ENCODE results near the gene SNTB2. TPM values are rescaled to one million over a fixed set of nuclear protein-coding genes. Genes with fewer than 3 reads are reported as not detected.

SNTB2 gene
- total RNA-seq, 1 donor from 2014 or later: 36.1 TPM

GRCh38 chr16:69191136-69191535 is 4.2 kb downstream of the SNTB2 start:
- no peak for ATAC-seq
- H3K27ac ChIP-seq: no peak overlapping the region
- no peak overlapping the region for H3K4me3 ChIP-seq
- no peaks in the 10 kb centered on the region for H3K36me3 ChIP-seq
- intact Hi-C loops (cut with DNase I): no loop called here
- no peak for DNase-seq
- peaks cover 49% of the 10 kb centered on the region for H3K4me1 ChIP-seq
- no peaks in the 10 kb centered on the region for H3K27me3 ChIP-seq (ENCODE audit: low read depth)
- no peak for TF ChIP-seq CTCF (IDR thresholded peaks at IDR 0.05)
- no peaks in the 10 kb centered on the region for H3K9me3 ChIP-seq

- ATAC-seq: no peak
- no peak for TF ChIP-seq CTCF (IDR thresholded peaks at IDR 0.05)
- Histone ChIP-seq H3K27ac (no peak overlapping the region), H3K36me3 (no peaks in the 10 kb centered on the region), H3K9me3 (no peaks in the 10 kb centered on the region), H3K4me3 (no peak overlapping the region), H3K27me3 (ENCODE audit: low read depth) (no peaks in the 10 kb centered on the region), H3K4me1 (peaks cover 41% of the 10 kb centered on the region)
- intact Hi-C loops (cut with DNase I): no loop called here
- no peak for DNase-seq
Measured at GRCh38 chr16:69193855-69194254, 6.9 kb downstream of the SNTB2 start.

GRCh38 chr16:69194488-69194887 is 7.5 kb downstream of the SNTB2 start:
- no peak for DNase-seq
- intact Hi-C loops (cut with DNase I): no loop called here
- H3K27ac ChIP-seq: no peak overlapping the region
- no peak for ATAC-seq
- H3K27me3 ChIP-seq (ENCODE audit: low read depth): no peaks in the 10 kb centered on the region
- H3K4me3 ChIP-seq: no peak overlapping the region
- no peak for TF ChIP-seq CTCF (IDR thresholded peaks at IDR 0.05)
- peaks cover 35% of the 10 kb centered on the region for H3K4me1 ChIP-seq
- H3K36me3 ChIP-seq: no peaks in the 10 kb centered on the region
- no peaks in the 10 kb centered on the region for H3K9me3 ChIP-seq

GRCh38 chr16:69195369-69196029 is 8.5 kb downstream of the SNTB2 start:
- H3K36me3 ChIP-seq: no peaks in the 10 kb centered on the region
- no peak overlapping the region for H3K4me3 ChIP-seq
- H3K9me3 ChIP-seq: no peaks in the 10 kb centered on the region
- DNase-seq (no peak), ATAC-seq (no peak)
- no peak overlapping the region for H3K27ac ChIP-seq
- TF ChIP-seq CTCF (IDR thresholded peaks at IDR 0.05): no peak
- intact Hi-C loops (cut with DNase I): no loop called here
- H3K4me1 ChIP-seq: peaks cover 25% of the 10 kb centered on the region
- no peaks in the 10 kb centered on the region for H3K27me3 ChIP-seq (ENCODE audit: low read depth)

GRCh38 chr16:69197573-69197972 is 10.6 kb downstream of the SNTB2 start:
- no peak overlapping the region for H3K27ac ChIP-seq
- peaks cover 27% of the 10 kb centered on the region for H3K4me1 ChIP-seq
- intact Hi-C loops (cut with DNase I): no loop called here
- ATAC-seq: no peak
- H3K27me3 ChIP-seq (ENCODE audit: low read depth): no peaks in the 10 kb centered on the region
- no peak for TF ChIP-seq CTCF (IDR thresholded peaks at IDR 0.05)
- H3K36me3 ChIP-seq: no peaks in the 10 kb centered on the region
- no peak for DNase-seq
- no peak overlapping the region for H3K4me3 ChIP-seq
- H3K9me3 ChIP-seq: no peaks in the 10 kb centered on the region

Data from lower lobe of right lung (tissue), 2 donors.